HepG2 (cell line): Measurements from ENCODE around the gene PRPF18. TPM values are rescaled to one million over a fixed set of nuclear protein-coding genes. Genes with fewer than 3 reads are reported as not detected.

Experiments
- ATAC-seq: fragments of 200-7000 bp; cut with Tn5 transposase; 3 replicates; pipeline ENCODE4 v1.9.1; 2020; ENCODE audit warnings: mild to moderate bottlenecking, moderate library complexity
- BruUV-seq: library from RNA; stranded (reverse); fragments of 400-500 nt; replicated peaks from 2 replicates; lab custom pipeline; 2021; lab: Mats Ljungman, UMichigan
- CTCF ChIA-PET: fragments of 300-600 bp; formaldehyde crosslinking; extraction: SDS; loops from one replicate; lab custom pipeline; 2021; ENCODE audit warnings: low total read pairs, inconsistent platforms, low intra/inter-chr PET ratio; lab: Yijun Ruan, JAX
- POLR2A ChIA-PET: fragments of 350-600 bp; sonication (Branson Sonifier 250); formaldehyde crosslinking; loops from one replicate; lab custom pipeline; 2020; ENCODE audit warnings: antibody characterized with exemption, inconsistent platforms; lab: Yijun Ruan, JAX
- DNase-seq: peaks from one replicate; pipeline ENCODE4 v3.0.0-alpha.2; 2015; ENCODE audit warnings: low spot score
- FAIRE-seq: peaks from 3 replicates; lab custom pipeline; 2011; peaks lifted over from hg19 to GRCh38; lab: Jason Lieb, UNC
- H2AFZ ChIP-seq: one replicate; pipeline ENCODE4 v1.6.1; 2011; ENCODE audit warnings: low read length, inconsistent platforms
- H3K27ac ChIP-seq: fragments of 300-600 bp; 3 replicates; pipeline ENCODE4 v1.8.0; 2011; ENCODE audit warnings: mixed run types, mild to moderate bottlenecking, mixed read lengths, low read length, inconsistent platforms; ENCODE audit not compliant: insufficient read depth; ENCODE audit errors: extremely low read length
- H3K27me3 ChIP-seq, 2 experiments: fragments of 200-600 bp in 1 of 2; 2 replicates in 1 of 2; 3 replicates in 1 of 2; pipeline versions ENCODE4 v1.6.0 to v1.8.0; 2011; ENCODE audit warnings: low read length in 2 of 2, mild to moderate bottlenecking in 2 of 2, moderate library complexity in 2 of 2, inconsistent platforms in 1 of 2; ENCODE audit not compliant: insufficient read depth in 2 of 2, control insufficient read depth in 1 of 2
- H3K36me3 ChIP-seq, 2 experiments: fragments of 200-600 bp in 1 of 2; replicated peaks in 1 of 2; 2 replicates in 1 of 2; 3 replicates in 1 of 2; pipeline versions ENCODE4 v1.5.1 to v1.8.0; 2011; ENCODE audit warnings: low read length in 2 of 2, inconsistent platforms in 1 of 2; ENCODE audit not compliant: insufficient read depth in 2 of 2, control insufficient read depth in 1 of 2
- H3K4me1 ChIP-seq: 2 replicates; pipeline ENCODE4 v1.5.1; 2012; ENCODE audit warnings: low read length, inconsistent platforms; ENCODE audit not compliant: insufficient read depth
- H3K4me2 ChIP-seq: 2 replicates; pipeline ENCODE4 v1.6.0; 2011; ENCODE audit warnings: low read depth, low read length, inconsistent platforms
- H3K4me3 ChIP-seq, 3 experiments: fragments of 200-600 bp in 1 of 3; sonication (generic), shearing (Covaris generic) in 1 of 3; replicated peaks in 1 of 3; 2 replicates each; pipeline ENCODE4 v1.5.1; 2011 to 2016; ENCODE audit warnings: low read length in 3 of 3, inconsistent platforms in 2 of 3, low read depth in 2 of 3, mild to moderate bottlenecking in 2 of 3, control low read depth in 1 of 3, mixed read lengths in 1 of 3; ENCODE audit not compliant: insufficient read depth in 1 of 3
- H3K79me2 ChIP-seq: one replicate; pipeline ENCODE4 v1.6.1; 2011; ENCODE audit warnings: low read length, inconsistent platforms; ENCODE audit not compliant: insufficient read depth
- H3K9ac ChIP-seq: 2 replicates; pipeline ENCODE4 v1.6.0; 2011; ENCODE audit warnings: mild to moderate bottlenecking, low read depth, low read length, inconsistent platforms; ENCODE audit not compliant: insufficient read depth
- H3K9me3 ChIP-seq: 2 replicates; pipeline ENCODE4 v1.5.1; 2012; ENCODE audit warnings: mild to moderate bottlenecking, low read length
- H4K20me1 ChIP-seq: 2 replicates; pipeline ENCODE4 v1.6.0; 2011; ENCODE audit warnings: inconsistent platforms, mild to moderate bottlenecking, low read length, moderate library complexity; ENCODE audit not compliant: insufficient read depth
- NCOA2 ChIP-seq: sonication (generic); formaldehyde crosslinking; IDR thresholded peaks from 2 replicates; pipeline ENCODE4 v1.8.0; 2022; ENCODE audit warnings: inconsistent platforms
- NFATC3 ChIP-seq: sonication (generic); formaldehyde crosslinking; IDR thresholded peaks from 2 replicates; pipeline ENCODE4 v1.5.1; 2020; ENCODE audit warnings: mild to moderate bottlenecking, missing genetic modification reagents
- SIN3A ChIP-seq: IDR thresholded peaks from 2 replicates; pipeline ENCODE4 v1.6.1; 2011; ENCODE audit warnings: low read depth, mild to moderate bottlenecking, control low read depth, low read length, borderline replicate concordance
- SIX4 ChIP-seq: sonication (generic); formaldehyde crosslinking; IDR thresholded peaks from 2 replicates; pipeline ENCODE4 v1.4.0; 2020; ENCODE audit warnings: missing genetic modification reagents
- SOX6 ChIP-seq, 2 experiments: fragments of 450-650 bp in 1 of 2; sonication (generic) in 1 of 2; formaldehyde crosslinking in 1 of 2; IDR thresholded peaks; 2 replicates each; pipeline versions ENCODE4 v1.4.0 to v1.6.1; 2017 to 2020; ENCODE audit warnings: antibody characterized with exemption in 1 of 2, mild to moderate bottlenecking in 1 of 2, missing genetic modification reagents in 1 of 2
- ZBTB42 ChIP-seq: sonication (generic); formaldehyde crosslinking; IDR thresholded peaks from 2 replicates; pipeline ENCODE4 v1.5.0; 2020; ENCODE audit warnings: mild to moderate bottlenecking, missing genetic modification reagents
- ZSCAN20 ChIP-seq: sonication (generic); formaldehyde crosslinking; IDR thresholded peaks from 2 replicates; pipeline ENCODE4 v1.4.0; 2020; ENCODE audit warnings: missing genetic modification reagents, mild to moderate bottlenecking, borderline replicate concordance
- WGBS: methylation state at CpG from one replicate; pipeline ENCODE4 v1.1.6; 2017; ENCODE audit warnings: low lambda C conversion rate; 5-methylcytosine and 5-hydroxymethylcytosine counted together
- in situ Hi-C: cut with HindIII; loops from 2 replicates; pipeline ENCODE4 v1.10.0; 2017; ENCODE audit warnings: low pct_unique_long_range_greater_than_20kb; ENCODE audit not compliant: extremely low pct_ligation_motif_present
- intact Hi-C: fragments of 100-400 bp; cut with micrococcal nuclease; formaldehyde crosslinking; loops from one replicate; pipeline ENCODE4 v1.10.0; 2022; ENCODE audit not compliant: unreplicated experiment
- polyA plus RNA-seq, 8 experiments: library from polyadenylated mRNA; depleted of rRNA in 3 of 8; stranded (reverse) in 7 of 8; unstranded in 1 of 8; fragments of >200 nt; fragmentation: Illumina TruSeq in 4 of 8; extraction: Trizol in 4 of 8; gene quantifications; 2 replicates each; pipeline versions ENCODE4 v1.2.1 to v1.2.3, GENCODE V29; 2011 to 2016; ENCODE audit warnings: low read depth in 4 of 8, missing spikeins in 1 of 8, mixed read lengths in 1 of 8; ENCODE audit not compliant: insufficient read depth in 1 of 8
- total RNA-seq, 5 experiments: library from RNA; depleted of rRNA; stranded (reverse); fragments of >200 nt; fragmentation: Illumina TruSeq; extraction: Trizol; gene quantifications; 2 replicates each; pipeline ENCODE4 v1.2.3, GENCODE V29; 2016; ENCODE audit warnings: low read depth in 1 of 5
- TF ChIP-seq, protein P1 (sequence below): sonication (generic); formaldehyde crosslinking; IDR thresholded peaks from 2 replicates; pipeline ENCODE4 v1.4.0; 2020; ENCODE audit warnings: missing genetic modification reagents

The PRPF18 gene
- total and polyA plus RNA-seq, 2 of the 13 experiments (the other 11 are each of a cell fraction or from before 2014, with no cell fraction given), result 6.1 to 17.2 TPM

DNA sequence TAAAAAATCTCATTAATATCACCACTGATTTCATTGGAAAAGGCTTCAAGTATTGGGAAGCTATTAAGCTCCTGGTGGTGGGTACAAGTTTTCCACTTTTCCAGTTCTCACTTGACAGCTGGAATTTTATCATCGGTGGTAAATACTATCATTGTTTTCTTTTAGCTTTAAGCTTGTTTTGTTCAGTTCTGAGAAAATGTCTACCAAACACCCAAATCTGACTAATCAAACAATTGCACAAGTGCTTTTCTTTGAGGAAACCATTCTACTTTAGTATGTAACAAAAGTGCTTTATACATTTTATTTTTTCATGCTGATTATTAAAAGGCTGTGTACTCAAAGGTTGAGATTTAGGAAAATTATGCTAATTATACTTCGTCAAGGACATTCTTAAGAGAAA, 7.9 kb downstream of the PRPF18 start:
- H3K4me2 ChIP-seq, result no peak overlapping the region
- CTCF ChIA-PET, result no interaction called here
- no peaks in the 10 kb centered on the region for H3K9me3 ChIP-seq
- intact Hi-C loops (no loop called here), in situ Hi-C loops (no loop called here)
- H4K20me1 ChIP-seq, result no peaks in the 10 kb centered on the region
- H3K4me1 ChIP-seq, result no peaks in the 10 kb centered on the region
- no peaks in the 10 kb centered on the region for H3K79me2 ChIP-seq
- H3K4me3 ChIP-seq, result no peak overlapping the region
- H3K27ac ChIP-seq, result no peak overlapping the region
- FAIRE-seq, result peak; percentile 8
- no TSS peak for BruUV-seq
- DNase-seq, result no peak
- no peak overlapping the region for H3K9ac ChIP-seq
- no peaks in the 10 kb centered on the region for H3K27me3 ChIP-seq
- no peak for ATAC-seq
- peaks cover 0 to 16% of the 10 kb centered on the region in 2 experiments; a peak in 4 of 5 replicates for H3K36me3 ChIP-seq
- 97% methylated on average over 2 of the region's 2 CpGs for WGBS
- POLR2A ChIA-PET, result no interaction called here
- no peak overlapping the region for H2AFZ ChIP-seq
- no peak for TF ChIP-seq SIN3A
- TF ChIP-seq ZBTB42 (CRISPR knock-in tag), result no peak
- no peak for TF ChIP-seq ZSCAN20 (CRISPR knock-in tag)
- TF ChIP-seq, protein P1, sequence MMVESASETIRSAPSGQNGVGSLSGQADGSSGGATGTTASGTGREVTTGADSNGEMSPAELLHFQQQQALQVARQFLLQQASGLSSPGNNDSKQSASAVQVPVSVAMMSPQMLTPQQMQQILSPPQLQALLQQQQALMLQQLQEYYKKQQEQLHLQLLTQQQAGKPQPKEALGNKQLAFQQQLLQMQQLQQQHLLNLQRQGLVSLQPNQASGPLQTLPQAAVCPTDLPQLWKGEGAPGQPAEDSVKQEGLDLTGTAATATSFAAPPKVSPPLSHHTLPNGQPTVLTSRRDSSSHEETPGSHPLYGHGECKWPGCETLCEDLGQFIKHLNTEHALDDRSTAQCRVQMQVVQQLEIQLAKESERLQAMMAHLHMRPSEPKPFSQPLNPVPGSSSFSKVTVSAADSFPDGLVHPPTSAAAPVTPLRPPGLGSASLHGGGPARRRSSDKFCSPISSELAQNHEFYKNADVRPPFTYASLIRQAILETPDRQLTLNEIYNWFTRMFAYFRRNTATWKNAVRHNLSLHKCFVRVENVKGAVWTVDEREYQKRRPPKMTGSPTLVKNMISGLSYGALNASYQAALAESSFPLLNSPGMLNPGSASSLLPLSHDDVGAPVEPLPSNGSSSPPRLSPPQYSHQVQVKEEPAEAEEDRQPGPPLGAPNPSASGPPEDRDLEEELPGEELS, result no peak
- TF ChIP-seq NFATC3 (CRISPR knock-in tag), result no peak
- TF ChIP-seq SIX4 (CRISPR knock-in tag), result no peak
- TF ChIP-seq SOX6 (IDR thresholded peaks at IDR 0.05), result no peak
- TF ChIP-seq SOX6 (CRISPR knock-in tag; IDR thresholded peaks at IDR 0.05), result no peak
- TF ChIP-seq NCOA2 (CRISPR knock-in tag), result no peak
